IPS-18c (cell line): ENCODE measurements around the gene FOXD4L5.
"Not testable (repeated sequence)": the region's sequence is repeated elsewhere in the genome, so short reads cannot be mapped to it uniquely, and the experiment has no call there.

Source experiments
- H3K4me3 ChIP-seq: 2 replicates; pipeline ENCODE4 v1.7.0; 2013; ENCODE audit warnings: low read depth, mild to moderate bottlenecking, low read length, moderate library complexity; ENCODE audit not compliant: insufficient read depth
- H3K9me3 ChIP-seq: one replicate; pipeline ENCODE4 v1.6.1; 2013; ENCODE audit warnings: mild to moderate bottlenecking, low read length, moderate library complexity; ENCODE audit not compliant: control insufficient read depth, insufficient read depth

FOXD4L5 gene

GRCh38 chr9:65285109-65285508, at the start of gene FOXD4L5:
FOXD4L5 (minus strand) TSS chr9:65285209; CDS start chr9:65284377, 832 bp downstream.
- not testable (repeated sequence) for H3K4me3 ChIP-seq

GRCh38 chr9:65283943-65284342, 1.1 kb downstream of the FOXD4L5 start:
- not testable (repeated sequence) for H3K4me3 ChIP-seq, H3K9me3 ChIP-seq

More at GRCh38 chr9:65285109-65285508, at the start of gene FOXD4L5:
- not testable (repeated sequence) for H3K9me3 ChIP-seq

DNA sequence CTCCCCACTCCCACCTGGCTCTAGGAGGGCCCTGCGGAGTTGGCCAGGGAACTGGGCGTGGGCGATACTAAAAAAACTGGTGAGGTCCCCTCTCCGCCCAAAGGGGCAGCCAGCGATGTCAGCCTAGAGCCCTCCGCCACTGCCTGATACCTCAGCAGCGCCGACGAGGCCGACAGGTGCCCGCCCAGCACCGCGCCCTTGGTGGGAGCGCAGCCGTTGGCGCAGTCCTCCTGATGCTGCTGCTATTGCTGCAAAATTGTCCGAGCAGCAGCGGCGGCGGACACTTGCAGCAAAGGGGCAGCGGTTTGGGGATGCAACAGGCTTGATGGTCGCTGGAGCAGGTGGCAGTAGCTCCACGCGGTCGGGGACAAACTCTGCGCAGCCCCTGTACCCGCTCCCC, 2.0 kb downstream of the FOXD4L5 start:
- H3K4me3 ChIP-seq, H3K9me3 ChIP-seq: not testable (repeated sequence)
